GM23338 (cell line): ENCODE measurements around the gene DRC7. TPM values are rescaled to one million over a fixed set of nuclear protein-coding genes. Genes with fewer than 3 reads are reported as not detected.

ENCODE experiments used
- ATAC-seq: fragments of 200-7000 bp; cut with Tn5 transposase; 3 replicates; pipeline ENCODE4 v1.9.1; 2020
- DNase-seq: peaks from one replicate; pipeline ENCODE4 v3.0.0-alpha.2; 2015; ENCODE audit warnings: low spot score
- H2AFZ ChIP-seq: fragments of 200-600 bp; sonication (generic); 2 replicates; pipeline ENCODE4 v1.8.0; 2016; ENCODE audit warnings: antibody characterized with exemption, mild to moderate bottlenecking, moderate library complexity
- H3F3A ChIP-seq: fragments of 200-600 bp; sonication (generic); replicated peaks from 2 replicates; pipeline ENCODE4 v1.8.0; 2017; ENCODE audit warnings: antibody characterized with exemption, mixed run types, low read depth
- H3K27ac ChIP-seq: fragments of 200-600 bp; sonication (generic); 2 replicates; pipeline ENCODE4 v1.6.1; 2016; ENCODE audit warnings: low read depth
- H3K27me3 ChIP-seq: fragments of 200-600 bp; sonication (generic); 2 replicates; pipeline ENCODE4 v1.8.0; 2016; ENCODE audit warnings: mild to moderate bottlenecking, mixed run types, moderate library complexity; ENCODE audit not compliant: insufficient read depth
- H3K36me3 ChIP-seq: fragments of 200-600 bp; sonication (generic); 2 replicates; pipeline ENCODE4 v1.8.0; 2016; ENCODE audit warnings: mild to moderate bottlenecking; ENCODE audit not compliant: insufficient read depth
- H3K4me1 ChIP-seq: fragments of 200-600 bp; sonication (generic); 2 replicates; pipeline ENCODE4 v1.8.0; 2016; ENCODE audit warnings: mild to moderate bottlenecking, moderate library complexity; ENCODE audit not compliant: insufficient read depth
- H3K4me2 ChIP-seq: fragments of 200-600 bp; sonication (generic); 2 replicates; pipeline ENCODE4 v1.7.1; 2017; ENCODE audit warnings: mixed run types
- H3K4me3 ChIP-seq: fragments of 200-600 bp; sonication (generic); 2 replicates; pipeline ENCODE4 v1.6.1; 2016; ENCODE audit warnings: mixed run types
- H3K79me2 ChIP-seq: fragments of 200-600 bp; sonication (generic); replicated peaks from 2 replicates; pipeline ENCODE4 v1.8.0; 2017; ENCODE audit warnings: mild to moderate bottlenecking; ENCODE audit not compliant: insufficient read depth
- H3K9me2 ChIP-seq: fragments of 200-600 bp; sonication (generic); 2 replicates; pipeline ENCODE4 v1.8.0; 2017; ENCODE audit not compliant: insufficient read depth
- H4K20me1 ChIP-seq: fragments of 200-600 bp; sonication (generic); replicated peaks from 2 replicates; pipeline ENCODE4 v1.8.0; 2017; ENCODE audit warnings: mild to moderate bottlenecking; ENCODE audit not compliant: insufficient read depth
- H3K27ac Mint-ChIP-seq: 2 replicates; pipeline ENCODE4 v1.8.0; 2020; ENCODE audit warnings: inconsistent platforms, mild to moderate bottlenecking, moderate library complexity, mixed read lengths
- H3K27me3 Mint-ChIP-seq: 3 replicates; pipeline ENCODE4 v1.8.0; 2022; ENCODE audit warnings: low read depth, mild to moderate bottlenecking, moderate library complexity, mixed read lengths, inconsistent platforms; ENCODE audit not compliant: insufficient read depth, poor library complexity
- H3K36me3 Mint-ChIP-seq: 3 replicates; pipeline ENCODE4 v1.8.0; 2021; ENCODE audit warnings: low read depth, mild to moderate bottlenecking, inconsistent platforms, moderate library complexity, mixed read lengths
- H3K4me1 Mint-ChIP-seq: 3 replicates; pipeline ENCODE4 v1.8.0; 2020; ENCODE audit warnings: mild to moderate bottlenecking, inconsistent platforms, mixed read lengths
- H3K4me3 Mint-ChIP-seq: 3 replicates; pipeline ENCODE4 v1.8.0; 2021; ENCODE audit warnings: moderate library complexity, mild to moderate bottlenecking, inconsistent platforms, mixed read lengths
- H3K9me3 Mint-ChIP-seq: 3 replicates; pipeline ENCODE4 v1.8.0; 2020; ENCODE audit warnings: moderate library complexity, mild to moderate bottlenecking, inconsistent platforms, mixed read lengths
- CREB1 ChIP-seq: fragments of 250-450 bp; sonication (Bioruptor Pico); IDR thresholded peaks from 2 replicates; pipeline ENCODE4 v1.5.0; 2020; ENCODE audit warnings: low read depth, mild to moderate bottlenecking, moderate library complexity
- ETS1 ChIP-seq: IDR thresholded peaks from 2 replicates; pipeline ENCODE4 v1.6.1; 2016; ENCODE audit warnings: antibody characterized with exemption
- EZH2 ChIP-seq: fragments of 200-600 bp; sonication (generic); IDR thresholded peaks from one replicate; pipeline ENCODE4 v1.8.0; 2017; ENCODE audit warnings: antibody characterized with exemption, mild to moderate bottlenecking, low read depth; ENCODE audit not compliant: unreplicated experiment
- EZH2phosphoT487 ChIP-seq: fragments of 200-600 bp; sonication (generic); IDR thresholded peaks from one replicate; pipeline ENCODE4 v1.8.1; 2018; ENCODE audit warnings: antibody characterized with exemption; ENCODE audit not compliant: unreplicated experiment
- JUNB ChIP-seq: IDR thresholded peaks from one replicate; pipeline ENCODE4 v1.6.1; 2016; ENCODE audit warnings: antibody characterized with exemption; ENCODE audit not compliant: unreplicated experiment
- NANOG ChIP-seq: IDR thresholded peaks from 2 replicates; pipeline ENCODE4 v1.6.1; 2016; ENCODE audit warnings: antibody characterized with exemption, borderline replicate concordance
- POLR2AphosphoS5 ChIP-seq: IDR thresholded peaks from 2 replicates; pipeline ENCODE4 v1.6.1; 2016; ENCODE audit warnings: antibody characterized with exemption, low read depth
- REST ChIP-seq: IDR thresholded peaks from one replicate; pipeline ENCODE4 v1.6.1; 2018; ENCODE audit warnings: antibody characterized with exemption; ENCODE audit not compliant: unreplicated experiment
- STAT1 ChIP-seq: IDR thresholded peaks from one replicate; pipeline ENCODE4 v1.6.1; 2016; ENCODE audit warnings: antibody characterized with exemption; ENCODE audit not compliant: unreplicated experiment
- ZNF114 ChIP-seq: fragments of 250-450 bp; sonication (Bioruptor Pico); IDR thresholded peaks from 2 replicates; pipeline ENCODE4 v1.5.0; 2020; ENCODE audit warnings: mild to moderate bottlenecking, moderate library complexity
- ZNF331 ChIP-seq: fragments of 250-450 bp; sonication (Bioruptor Pico); IDR thresholded peaks from 2 replicates; pipeline ENCODE4 v1.5.0; 2020; ENCODE audit warnings: low read depth, mild to moderate bottlenecking, moderate library complexity
- polyA plus RNA-seq: library from polyadenylated mRNA; unstranded; fragments of >200 nt; fragmentation: Nextera tagmentation; extraction: Ambion mirVana; gene quantifications from 2 replicates; pipeline ENCODE4 v1.2.1, GENCODE V29; 2016
- total RNA-seq: library from RNA; depleted of rRNA; stranded (reverse); fragments of >200 nt; shearing (Covaris generic); gene quantifications from 2 replicates; pipeline ENCODE4 v1.2.3, GENCODE V29; 2014
- TF ChIP-seq, protein P1 (sequence below): fragments of 250-450 bp; sonication (Bioruptor Pico); IDR thresholded peaks from 2 replicates; pipeline ENCODE4 v1.5.0; 2020; ENCODE audit warnings: mild to moderate bottlenecking, moderate library complexity
- TF ChIP-seq, protein P2 (sequence below), 2 experiments: fragments of 200-600 bp in 1 of 2; sonication (generic) in 1 of 2; conservative IDR thresholded peaks; 2 replicates each; pipeline versions ENCODE4 v1.5.1 to v1.6.1; 2016 to 2017; ENCODE audit warnings: antibody characterized with exemption in 2 of 2, low read depth in 2 of 2, mild to moderate bottlenecking in 2 of 2, moderate library complexity in 1 of 2

Gene DRC7
- total and polyA plus RNA-seq, 2 experiments from 2014 or later: not detected

DNA sequence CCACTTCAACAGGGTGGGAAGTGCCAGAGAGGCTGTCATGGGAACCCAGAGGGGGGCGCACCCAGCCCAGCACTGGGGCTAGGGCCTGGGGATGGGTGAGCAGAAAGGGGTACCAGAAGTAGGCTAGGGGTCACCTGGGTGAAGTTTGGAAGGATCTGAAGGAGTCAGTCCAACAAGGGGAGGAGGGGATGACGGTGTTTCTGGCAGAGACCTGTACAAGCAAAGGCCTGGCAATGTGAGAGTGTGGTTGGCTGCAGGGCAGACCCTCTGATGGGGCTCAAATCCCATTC is 27.5 kb downstream of the DRC7 start:
- Mint-ChIP-seq H3K4me1 (no peaks in the 10 kb centered on the region), H3K27me3 (peaks cover 10% of the 10 kb centered on the region), H3K36me3 (no peaks in the 10 kb centered on the region), H3K27ac (no peak overlapping the region), H3K9me3 (no peaks in the 10 kb centered on the region), H3K4me3 (no peak overlapping the region)
- no peak overlapping the region for H3K4me2 ChIP-seq
- ATAC-seq (no peak), DNase-seq (no peak)
- no peaks in the 10 kb centered on the region for H3F3A ChIP-seq
- H3K27me3 ChIP-seq: no peaks in the 10 kb centered on the region
- H3K4me1 ChIP-seq: no peaks in the 10 kb centered on the region
- TF ChIP-seq NANOG (no peak), ZNF331 (no peak), ETS1 (no peak), JUNB (no peak), EZH2phosphoT487 (no peak), CREB1 (CRISPR knock-in tag) (no peak), POLR2AphosphoS5 (no peak), EZH2 (no peak), REST (no peak), ZNF114 (CRISPR knock-in tag) (no peak), STAT1 (no peak)
- TF ChIP-seq, protein P1, sequence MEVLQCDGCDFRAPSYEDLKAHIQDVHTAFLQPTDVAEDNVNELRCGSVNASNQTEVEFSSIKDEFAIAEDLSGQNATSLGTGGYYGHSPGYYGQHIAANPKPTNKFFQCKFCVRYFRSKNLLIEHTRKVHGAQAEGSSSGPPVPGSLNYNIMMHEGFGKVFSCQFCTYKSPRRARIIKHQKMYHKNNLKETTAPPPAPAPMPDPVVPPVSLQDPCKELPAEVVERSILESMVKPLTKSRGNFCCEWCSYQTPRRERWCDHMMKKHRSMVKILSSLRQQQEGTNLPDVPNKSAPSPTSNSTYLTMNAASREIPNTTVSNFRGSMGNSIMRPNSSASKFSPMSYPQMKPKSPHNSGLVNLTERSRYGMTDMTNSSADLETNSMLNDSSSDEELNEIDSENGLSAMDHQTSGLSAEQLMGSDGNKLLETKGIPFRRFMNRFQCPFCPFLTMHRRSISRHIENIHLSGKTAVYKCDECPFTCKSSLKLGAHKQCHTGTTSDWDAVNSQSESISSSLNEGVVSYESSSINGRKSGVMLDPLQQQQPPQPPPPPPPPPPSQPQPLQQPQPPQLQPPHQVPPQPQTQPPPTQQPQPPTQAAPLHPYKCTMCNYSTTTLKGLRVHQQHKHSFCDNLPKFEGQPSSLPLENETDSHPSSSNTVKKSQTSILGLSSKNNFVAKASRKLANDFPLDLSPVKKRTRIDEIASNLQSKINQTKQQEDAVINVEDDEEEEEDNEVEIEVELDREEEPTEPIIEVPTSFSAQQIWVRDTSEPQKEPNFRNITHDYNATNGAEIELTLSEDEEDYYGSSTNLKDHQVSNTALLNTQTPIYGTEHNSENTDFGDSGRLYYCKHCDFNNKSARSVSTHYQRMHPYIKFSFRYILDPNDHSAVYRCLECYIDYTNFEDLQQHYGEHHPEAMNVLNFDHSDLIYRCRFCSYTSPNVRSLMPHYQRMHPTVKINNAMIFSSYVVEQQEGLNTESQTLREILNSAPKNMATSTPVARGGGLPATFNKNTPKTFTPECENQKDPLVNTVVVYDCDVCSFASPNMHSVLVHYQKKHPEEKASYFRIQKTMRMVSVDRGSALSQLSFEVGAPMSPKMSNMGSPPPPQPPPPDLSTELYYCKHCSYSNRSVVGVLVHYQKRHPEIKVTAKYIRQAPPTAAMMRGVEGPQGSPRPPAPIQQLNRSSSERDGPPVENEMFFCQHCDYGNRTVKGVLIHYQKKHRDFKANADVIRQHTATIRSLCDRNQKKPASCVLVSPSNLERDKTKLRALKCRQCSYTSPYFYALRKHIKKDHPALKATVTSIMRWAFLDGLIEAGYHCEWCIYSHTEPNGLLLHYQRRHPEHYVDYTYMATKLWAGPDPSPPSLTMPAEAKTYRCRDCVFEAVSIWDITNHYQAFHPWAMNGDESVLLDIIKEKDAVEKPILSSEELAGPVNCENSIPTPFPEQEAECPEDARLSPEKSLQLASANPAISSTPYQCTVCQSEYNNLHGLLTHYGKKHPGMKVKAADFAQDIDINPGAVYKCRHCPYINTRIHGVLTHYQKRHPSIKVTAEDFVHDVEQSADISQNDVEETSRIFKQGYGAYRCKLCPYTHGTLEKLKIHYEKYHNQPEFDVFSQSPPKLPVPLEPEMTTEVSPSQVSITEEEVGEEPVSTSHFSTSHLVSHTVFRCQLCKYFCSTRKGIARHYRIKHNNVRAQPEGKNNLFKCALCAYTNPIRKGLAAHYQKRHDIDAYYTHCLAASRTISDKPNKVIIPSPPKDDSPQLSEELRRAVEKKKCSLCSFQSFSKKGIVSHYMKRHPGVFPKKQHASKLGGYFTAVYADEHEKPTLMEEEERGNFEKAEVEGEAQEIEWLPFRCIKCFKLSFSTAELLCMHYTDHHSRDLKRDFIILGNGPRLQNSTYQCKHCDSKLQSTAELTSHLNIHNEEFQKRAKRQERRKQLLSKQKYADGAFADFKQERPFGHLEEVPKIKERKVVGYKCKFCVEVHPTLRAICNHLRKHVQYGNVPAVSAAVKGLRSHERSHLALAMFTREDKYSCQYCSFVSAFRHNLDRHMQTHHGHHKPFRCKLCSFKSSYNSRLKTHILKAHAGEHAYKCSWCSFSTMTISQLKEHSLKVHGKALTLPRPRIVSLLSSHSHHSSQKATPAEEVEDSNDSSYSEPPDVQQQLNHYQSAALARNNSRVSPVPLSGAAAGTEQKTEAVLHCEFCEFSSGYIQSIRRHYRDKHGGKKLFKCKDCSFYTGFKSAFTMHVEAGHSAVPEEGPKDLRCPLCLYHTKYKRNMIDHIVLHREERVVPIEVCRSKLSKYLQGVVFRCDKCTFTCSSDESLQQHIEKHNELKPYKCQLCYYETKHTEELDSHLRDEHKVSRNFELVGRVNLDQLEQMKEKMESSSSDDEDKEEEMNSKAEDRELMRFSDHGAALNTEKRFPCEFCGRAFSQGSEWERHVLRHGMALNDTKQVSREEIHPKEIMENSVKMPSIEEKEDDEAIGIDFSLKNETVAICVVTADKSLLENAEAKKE (CRISPR knock-in tag): no peak
- TF ChIP-seq, protein P2, sequence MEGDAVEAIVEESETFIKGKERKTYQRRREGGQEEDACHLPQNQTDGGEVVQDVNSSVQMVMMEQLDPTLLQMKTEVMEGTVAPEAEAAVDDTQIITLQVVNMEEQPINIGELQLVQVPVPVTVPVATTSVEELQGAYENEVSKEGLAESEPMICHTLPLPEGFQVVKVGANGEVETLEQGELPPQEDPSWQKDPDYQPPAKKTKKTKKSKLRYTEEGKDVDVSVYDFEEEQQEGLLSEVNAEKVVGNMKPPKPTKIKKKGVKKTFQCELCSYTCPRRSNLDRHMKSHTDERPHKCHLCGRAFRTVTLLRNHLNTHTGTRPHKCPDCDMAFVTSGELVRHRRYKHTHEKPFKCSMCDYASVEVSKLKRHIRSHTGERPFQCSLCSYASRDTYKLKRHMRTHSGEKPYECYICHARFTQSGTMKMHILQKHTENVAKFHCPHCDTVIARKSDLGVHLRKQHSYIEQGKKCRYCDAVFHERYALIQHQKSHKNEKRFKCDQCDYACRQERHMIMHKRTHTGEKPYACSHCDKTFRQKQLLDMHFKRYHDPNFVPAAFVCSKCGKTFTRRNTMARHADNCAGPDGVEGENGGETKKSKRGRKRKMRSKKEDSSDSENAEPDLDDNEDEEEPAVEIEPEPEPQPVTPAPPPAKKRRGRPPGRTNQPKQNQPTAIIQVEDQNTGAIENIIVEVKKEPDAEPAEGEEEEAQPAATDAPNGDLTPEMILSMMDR (conservative IDR thresholded peaks at IDR 0.05; ENCODE audit: low read depth in 2 of 2): no peak
- no peak overlapping the region for H3K4me3 ChIP-seq
- no peaks in the 10 kb centered on the region for H3K79me2 ChIP-seq
- no peak overlapping the region for H2AFZ ChIP-seq
- no peaks in the 10 kb centered on the region for H3K36me3 ChIP-seq
- H4K20me1 ChIP-seq: no peaks in the 10 kb centered on the region
- no peak overlapping the region for H3K27ac ChIP-seq
- H3K9me2 ChIP-seq: no peaks in the 10 kb centered on the region
